Astrocyte of the cerebellum (primary cell): ENCODE measurements around the gene USP48.

Experiments
- DNase-seq: peaks from one replicate; pipeline ENCODE4 v3.0.0-alpha.2; 2011; ENCODE audit warnings: low read depth
- H3K4me3 ChIP-seq: 2 replicates; pipeline ENCODE4 v1.5.1; 2011; ENCODE audit warnings: mild to moderate bottlenecking, low read depth, low read length, moderate library complexity
- in situ Hi-C: cut with HindIII; loops from 2 replicates; pipeline ENCODE4 v1.10.0; 2017; ENCODE audit warnings: low sequenced_read_pairs
- TF ChIP-seq, protein P1 (sequence below): IDR thresholded peaks from 2 replicates; pipeline ENCODE4 v1.5.1; 2012; ENCODE audit warnings: low read length, low read depth, moderate library complexity, mild to moderate bottlenecking; ENCODE audit errors: missing control alignments

The USP48 gene

DNA sequence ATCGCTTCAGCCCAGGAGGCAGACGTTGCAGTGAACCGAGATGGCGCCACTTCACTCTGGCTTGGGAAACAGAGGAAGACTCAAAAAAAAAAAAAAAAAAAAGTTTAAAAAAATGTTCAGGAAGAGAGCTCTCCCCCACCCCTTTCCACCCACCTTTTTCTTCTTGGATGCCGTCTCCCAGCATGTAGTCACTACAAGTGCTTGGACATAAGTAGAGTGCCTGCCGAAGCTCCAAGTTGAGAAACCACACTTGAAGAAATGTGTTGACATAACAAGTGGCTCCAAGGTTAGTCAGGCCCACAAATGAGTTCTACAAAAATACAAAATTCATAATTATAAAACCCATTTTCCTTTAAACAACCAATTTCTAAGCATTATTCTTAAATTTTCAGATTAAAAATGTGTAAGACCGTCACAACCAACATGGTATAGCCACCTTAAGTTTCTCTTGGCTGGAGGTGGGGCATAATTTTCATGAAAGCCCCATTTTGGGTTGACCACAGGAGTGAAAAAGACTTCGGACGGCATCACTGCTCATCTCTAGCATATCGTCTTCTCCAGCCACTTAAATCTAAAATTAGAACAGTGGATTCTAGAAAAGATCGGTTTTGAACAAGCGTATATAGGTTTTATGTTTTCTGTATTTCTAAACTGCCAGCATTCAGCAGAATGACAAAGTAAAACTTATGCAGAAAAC is 26.4 kb downstream of the USP48 start:
- in situ Hi-C loops: no loop called here
- no peak for DNase-seq
- no peak overlapping the region for H3K4me3 ChIP-seq
- TF ChIP-seq, protein P1, sequence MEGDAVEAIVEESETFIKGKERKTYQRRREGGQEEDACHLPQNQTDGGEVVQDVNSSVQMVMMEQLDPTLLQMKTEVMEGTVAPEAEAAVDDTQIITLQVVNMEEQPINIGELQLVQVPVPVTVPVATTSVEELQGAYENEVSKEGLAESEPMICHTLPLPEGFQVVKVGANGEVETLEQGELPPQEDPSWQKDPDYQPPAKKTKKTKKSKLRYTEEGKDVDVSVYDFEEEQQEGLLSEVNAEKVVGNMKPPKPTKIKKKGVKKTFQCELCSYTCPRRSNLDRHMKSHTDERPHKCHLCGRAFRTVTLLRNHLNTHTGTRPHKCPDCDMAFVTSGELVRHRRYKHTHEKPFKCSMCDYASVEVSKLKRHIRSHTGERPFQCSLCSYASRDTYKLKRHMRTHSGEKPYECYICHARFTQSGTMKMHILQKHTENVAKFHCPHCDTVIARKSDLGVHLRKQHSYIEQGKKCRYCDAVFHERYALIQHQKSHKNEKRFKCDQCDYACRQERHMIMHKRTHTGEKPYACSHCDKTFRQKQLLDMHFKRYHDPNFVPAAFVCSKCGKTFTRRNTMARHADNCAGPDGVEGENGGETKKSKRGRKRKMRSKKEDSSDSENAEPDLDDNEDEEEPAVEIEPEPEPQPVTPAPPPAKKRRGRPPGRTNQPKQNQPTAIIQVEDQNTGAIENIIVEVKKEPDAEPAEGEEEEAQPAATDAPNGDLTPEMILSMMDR: no peak

DNA sequence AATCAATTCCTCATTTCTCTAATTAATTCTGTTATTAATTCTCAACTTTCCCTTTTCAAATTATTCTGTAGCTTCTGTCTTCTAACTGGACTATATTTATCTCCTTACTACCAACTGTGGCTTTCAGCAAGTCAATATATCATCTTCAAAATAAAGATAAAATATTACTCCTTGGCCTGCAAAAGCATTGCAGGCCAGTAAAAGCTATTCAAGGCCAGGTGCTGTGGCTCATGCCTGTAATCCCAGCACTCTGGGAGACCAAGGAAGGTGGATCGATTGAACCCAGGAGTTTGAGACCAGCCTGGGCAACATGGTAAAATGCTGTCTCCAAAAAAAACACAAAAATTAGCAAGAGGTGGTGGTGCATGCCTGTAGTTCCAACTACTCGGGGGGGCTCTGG is 27.9 kb downstream of the USP48 start:
- no peak overlapping the region for H3K4me3 ChIP-seq
- DNase-seq: no peak
- TF ChIP-seq, protein P1: no peak
- in situ Hi-C loops: no loop called here

DNA sequence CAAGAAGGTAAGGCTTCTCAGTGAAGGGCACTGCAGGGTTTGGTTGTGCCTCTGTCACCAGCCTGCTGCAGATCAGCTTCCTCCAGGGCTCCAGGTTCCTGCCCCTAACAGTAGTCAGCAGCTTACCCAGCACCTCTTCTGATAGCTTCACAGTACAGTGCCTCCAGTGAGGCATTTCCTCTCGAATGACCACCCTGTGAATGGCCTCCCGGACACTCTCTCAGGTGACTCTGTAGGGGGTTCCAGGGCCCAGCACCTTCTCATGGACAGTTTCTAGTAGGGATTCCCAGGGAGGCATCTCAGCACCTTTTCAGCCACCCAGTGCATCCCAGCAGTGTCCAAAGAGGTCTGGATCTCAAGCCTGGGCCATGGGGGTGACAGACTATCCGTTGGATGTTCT is 28.4 kb downstream of the USP48 start:
- no peak for DNase-seq
- in situ Hi-C loops: no loop called here
- H3K4me3 ChIP-seq: no peak overlapping the region
- TF ChIP-seq, protein P1: no peak

DNA sequence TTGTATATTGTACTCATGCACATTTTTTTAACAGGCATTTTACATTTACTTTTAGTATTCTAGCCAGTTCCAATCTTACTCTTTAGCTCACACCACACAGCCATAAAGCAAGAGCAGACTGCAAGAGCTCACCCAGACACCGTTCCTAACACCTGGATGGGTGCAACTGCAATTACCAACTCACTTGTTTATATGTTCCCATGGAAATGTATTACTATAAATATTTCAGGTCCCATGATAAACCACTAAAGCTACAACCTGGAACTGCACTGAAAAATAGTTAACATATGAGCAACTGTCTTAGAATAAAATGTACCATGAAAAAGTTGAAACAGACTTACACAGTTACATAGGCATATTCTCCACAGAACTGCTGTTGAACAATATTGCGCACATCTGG is 30.8 kb downstream of the USP48 start:
- in situ Hi-C loops: no loop called here
- no peak for DNase-seq
- no peak overlapping the region for H3K4me3 ChIP-seq
- TF ChIP-seq, protein P1: no peak

DNA sequence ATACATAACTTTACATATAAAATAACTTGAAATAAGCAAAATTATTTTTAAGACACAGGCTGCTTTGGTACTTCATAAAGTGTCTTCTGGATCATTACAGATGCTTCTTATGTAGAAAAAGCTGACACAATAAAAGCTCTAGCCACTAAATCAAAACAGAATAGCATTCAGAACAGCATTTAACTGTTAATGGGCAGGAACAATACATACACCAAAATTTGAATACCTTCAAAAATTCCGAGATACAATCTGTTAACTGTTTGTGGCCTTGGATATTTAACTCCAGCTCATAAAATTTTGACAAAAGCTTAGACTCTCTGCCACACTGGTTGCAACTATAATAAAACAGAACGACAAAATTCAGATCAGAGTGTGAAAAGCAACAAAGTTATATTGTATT is 31.7 kb downstream of the USP48 start:
- no peak for DNase-seq
- TF ChIP-seq, protein P1: no peak
- H3K4me3 ChIP-seq: no peak overlapping the region
- in situ Hi-C loops: no loop called here

DNA sequence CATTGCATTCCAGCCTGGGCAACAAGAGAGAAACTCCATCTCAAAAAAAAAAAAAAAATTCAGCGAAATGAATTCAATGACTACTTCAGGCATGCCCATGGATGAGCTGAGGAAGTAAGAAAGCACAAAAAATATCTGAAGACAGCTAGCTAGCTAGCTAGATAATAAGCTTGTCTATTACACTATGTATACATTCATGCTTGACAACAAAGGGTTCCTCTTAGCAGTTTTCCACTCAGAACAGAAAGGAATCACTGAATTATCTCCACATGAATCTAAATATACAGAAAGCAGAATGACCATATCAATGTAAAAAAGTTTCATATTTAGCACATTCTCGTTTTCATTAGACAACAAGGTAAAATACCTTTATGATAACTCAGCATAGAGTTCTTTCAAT is 32.1 kb downstream of the USP48 start:
- TF ChIP-seq, protein P1: no peak
- DNase-seq: no peak
- no peak overlapping the region for H3K4me3 ChIP-seq
- in situ Hi-C loops: no loop called here
